Kidney (tissue), 14 donors: ENCODE results near the gene GAPVD1. TPM values are rescaled to one million over a fixed set of nuclear protein-coding genes. Genes with fewer than 3 reads are reported as not detected.

Experiments used
- DNase-seq, 5 donors: peaks; one replicate each; pipeline ENCODE4 v3.0.0-alpha.2; 2013 to 2020
- FAIRE-seq: peaks from 2 replicates; lab custom pipeline; 2012; peaks lifted over from hg19 to GRCh38; lab: Jason Lieb, UNC
- H3K27ac ChIP-seq, 2 donors: one replicate each; pipeline ENCODE4 v1.7.0; 2013; ENCODE audit warnings: low read depth in 2 of 2, low read length in 2 of 2, inconsistent platforms in 1 of 2
- H3K27me3 ChIP-seq: one replicate; pipeline ENCODE4 v1.7.1; 2013; ENCODE audit warnings: low read length, inconsistent platforms; ENCODE audit not compliant: control insufficient read depth, insufficient read depth
- H3K36me3 ChIP-seq, 3 donors: one replicate each; pipeline versions ENCODE4 v1.7.0 to v1.7.1; 2013; ENCODE audit warnings: low read length in 3 of 3, control low read depth in 1 of 3, inconsistent platforms in 1 of 3; ENCODE audit not compliant: insufficient read depth in 3 of 3, control insufficient read depth in 2 of 3
- H3K4me1 ChIP-seq, 3 donors: one replicate each; pipeline versions ENCODE4 v1.7.0 to v1.7.1; 2013; ENCODE audit warnings: low read length in 3 of 3, inconsistent platforms in 1 of 3, low read depth in 1 of 3; ENCODE audit not compliant: control insufficient read depth in 2 of 3, insufficient read depth in 2 of 3
- H3K4me3 ChIP-seq, 3 donors: one replicate each; pipeline versions ENCODE4 v1.7.0 to v1.8.1; 2013; ENCODE audit warnings: low read length in 3 of 3, control low read depth in 1 of 3, inconsistent platforms in 1 of 3
- H3K9ac ChIP-seq, 3 donors: one replicate each; pipeline versions ENCODE4 v1.7.0 to v1.7.1; 2013; ENCODE audit warnings: low read length in 3 of 3, control low read depth in 1 of 3, inconsistent platforms in 1 of 3
- H3K9me3 ChIP-seq, 3 donors: one replicate each; pipeline versions ENCODE4 v1.7.0 to v1.7.1; 2013; ENCODE audit warnings: low read length in 3 of 3, control low read depth in 1 of 3, inconsistent platforms in 1 of 3; ENCODE audit not compliant: control insufficient read depth in 2 of 3, insufficient read depth in 1 of 3
- CTCF ChIP-seq: IDR thresholded peaks from 3 replicates; pipeline ENCODE4 v1.5.1; 2012; ENCODE audit warnings: mild to moderate bottlenecking, moderate library complexity, borderline replicate concordance; ENCODE audit not compliant: insufficient read depth; ENCODE audit errors: extremely low read depth
- intact Hi-C: fragments of 100-400 bp; cut with DNase I; formaldehyde crosslinking; loops from one replicate; pipeline ENCODE4 v1.11.1; 2022
- polyA plus RNA-seq: library from polyadenylated mRNA; stranded (reverse); fragments of 350-450 nt; fragmentation: Illumina TruSeq; extraction: RNeasy Lipid Tissue Mini Kit (QIAGEN cat#74804); gene quantifications from one replicate; pipeline ENCODE4 v1.2.3, GENCODE V29; 2014; ENCODE audit warnings: low read depth, low replicate concordance; ENCODE audit not compliant: insufficient read depth
- total RNA-seq: library from RNA; stranded (reverse); fragmentation: NEBNext Ultra II Directional; extraction: Animal tissue kit (Norgen Biotek cat#: 25700); gene quantifications from one replicate; pipeline ENCODE4 v1.2.1, GENCODE V29; 2021
- donor health status: control.
- donor health status: control.
- donor health status: control.
- donor health status: control.
- donor health status: control.
- donor health status: DM: yes; HTN: yes; CAD: no.
- donor health status: Normal renal cell carcinoma (clear cell type).

GAPVD1 gene
- total and polyA plus RNA-seq, 2 donors from 2014 or later, result 6.9 to 44.8 TPM

- FAIRE-seq, result no peak
- Histone ChIP-seq H3K27me3 (no peaks in the 10 kb centered on the region), H3K9ac (no peak overlapping the region), H3K36me3 (peaks cover 16 to 45% (median 17%) of the 10 kb centered on the region in 3 donors), H3K4me3 (no peak overlapping the region), H3K27ac (no peak overlapping the region), H3K4me1 (peaks cover 0 to 2% (median 0%) of the 10 kb centered on the region in 3 donors), H3K9me3 (no peaks in the 10 kb centered on the region)
- no peak for TF ChIP-seq CTCF
- intact Hi-C loops, result no loop called here
- no peak for DNase-seq
These were observed 84.6 kb downstream of the GAPVD1 start for GRCh38 chr9:125346080-125346732.

GRCh38 chr9:125355601-125356000 is 94.0 kb downstream of the GAPVD1 start:
- H3K36me3 ChIP-seq, result peaks cover 11 to 28% (median 27%) of the 10 kb centered on the region in 3 donors
- no peak for FAIRE-seq
- no peak overlapping the region for H3K9ac ChIP-seq
- no peaks in the 10 kb centered on the region for H3K4me1 ChIP-seq
- no peak for DNase-seq
- no peaks in the 10 kb centered on the region for H3K27me3 ChIP-seq
- H3K27ac ChIP-seq, result no peak overlapping the region
- no peak overlapping the region for H3K4me3 ChIP-seq
- H3K9me3 ChIP-seq, result no peaks in the 10 kb centered on the region
- intact Hi-C loops, result no loop called here
- no peak for TF ChIP-seq CTCF

- intact Hi-C loops, result no loop called here
- no peak for TF ChIP-seq CTCF
- Histone ChIP-seq H3K27ac (no peak overlapping the region), H3K9me3 (no peaks in the 10 kb centered on the region), H3K4me3 (no peak overlapping the region), H3K27me3 (no peaks in the 10 kb centered on the region), H3K9ac (no peak overlapping the region), H3K4me1 (no peaks in the 10 kb centered on the region), H3K36me3 (peaks cover 8 to 27% (median 26%) of the 10 kb centered on the region in 3 donors)
- FAIRE-seq (no peak), DNase-seq (no peak)
These were observed 94.4 kb downstream of the GAPVD1 start for GRCh38 chr9:125356032-125356431.
